Measurements from ENCODE around the gene SLX4IP. TPM values are rescaled to one million over a fixed set of nuclear protein-coding genes. Genes with fewer than 3 reads are reported as not detected.

SLX4IP gene
- polyA plus RNA-seq, 3 donors: 0.76 to 2.5 (median 1.1) TPM

DNA sequence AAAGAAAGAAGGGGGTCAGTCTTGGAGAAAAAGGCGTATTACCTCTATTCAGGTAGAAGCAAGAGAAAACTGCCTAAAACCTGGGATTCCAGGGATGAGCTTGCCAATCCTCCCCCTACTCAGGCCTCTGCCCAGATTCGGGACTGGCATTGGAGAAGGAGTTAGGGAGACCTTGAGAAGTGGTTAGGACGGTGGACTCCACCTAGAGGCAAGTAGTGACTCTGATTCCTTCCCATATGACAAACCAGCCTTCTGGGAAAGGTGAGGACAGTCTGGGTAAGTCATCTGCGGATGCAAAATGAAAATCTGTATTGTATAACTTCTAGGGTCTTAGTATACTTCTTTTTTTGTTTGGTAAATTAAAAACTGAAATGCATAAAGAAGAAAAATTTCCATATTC, 43.8 kb downstream of the SLX4IP start:
- Histone ChIP-seq H3K4me2 (replicated peaks; ENCODE audit: extremely low read depth, low read length, poor library complexity, severe bottlenecking) (no peak overlapping the region), H3K79me2 (ENCODE audit: insufficient read depth, low read length) (peaks cover 21% of the 10 kb centered on the region), H3K4me3 (replicated peaks in 1 of 3; ENCODE audit: low read depth in 2 of 3, low read length in 3 of 3) (no peak overlapping the region), H3K27ac (ENCODE audit: low read depth in 1 of 2, low read length in 2 of 2) (no peak overlapping the region), H3K4me1 (ENCODE audit: control insufficient read depth in 1 of 2, insufficient read depth in 2 of 2, low read length in 2 of 2) (peaks cover 27 to 29% of the 10 kb centered on the region in 2 donors), H4K20me1 (ENCODE audit: insufficient read depth, low read length) (no peaks in the 10 kb centered on the region), H3K9me3 (replicated peaks in 1 of 2; ENCODE audit: control insufficient read depth in 1 of 2, insufficient read depth in 1 of 2, low read length in 2 of 2) (no peaks in the 10 kb centered on the region), H3K9ac (ENCODE audit: insufficient read depth, low read length, poor library complexity, severe bottlenecking) (no peak overlapping the region), H3K36me3 (replicated peaks in 1 of 2; ENCODE audit: control insufficient read depth in 1 of 2, insufficient read depth in 2 of 2, low read length in 2 of 2) (no peaks in the 10 kb centered on the region), H3K27me3 (ENCODE audit: control insufficient read depth in 2 of 2, insufficient read depth in 2 of 2, low read length in 2 of 2) (no peaks in the 10 kb centered on the region), H2AFZ (ENCODE audit: insufficient read depth, low read depth, low read length, poor library complexity, severe bottlenecking) (no peak overlapping the region)
- H3K9me3 Mint-ChIP-seq: no peaks in the 10 kb centered on the region
- DNase-seq: no peak
- no peak overlapping the region for H3K4me3 Mint-ChIP-seq
- intact Hi-C loops (cut with micrococcal nuclease): loop anchor here (5.0 to 10.0 kb wide), 2 partner anchors 33 to 46 kb away; no protein-coding TSS in a partner anchor
- H3K36me3 Mint-ChIP-seq: peaks cover 1 to 3% of the 10 kb centered on the region in 2 donors
- TF ChIP-seq, protein P1, sequence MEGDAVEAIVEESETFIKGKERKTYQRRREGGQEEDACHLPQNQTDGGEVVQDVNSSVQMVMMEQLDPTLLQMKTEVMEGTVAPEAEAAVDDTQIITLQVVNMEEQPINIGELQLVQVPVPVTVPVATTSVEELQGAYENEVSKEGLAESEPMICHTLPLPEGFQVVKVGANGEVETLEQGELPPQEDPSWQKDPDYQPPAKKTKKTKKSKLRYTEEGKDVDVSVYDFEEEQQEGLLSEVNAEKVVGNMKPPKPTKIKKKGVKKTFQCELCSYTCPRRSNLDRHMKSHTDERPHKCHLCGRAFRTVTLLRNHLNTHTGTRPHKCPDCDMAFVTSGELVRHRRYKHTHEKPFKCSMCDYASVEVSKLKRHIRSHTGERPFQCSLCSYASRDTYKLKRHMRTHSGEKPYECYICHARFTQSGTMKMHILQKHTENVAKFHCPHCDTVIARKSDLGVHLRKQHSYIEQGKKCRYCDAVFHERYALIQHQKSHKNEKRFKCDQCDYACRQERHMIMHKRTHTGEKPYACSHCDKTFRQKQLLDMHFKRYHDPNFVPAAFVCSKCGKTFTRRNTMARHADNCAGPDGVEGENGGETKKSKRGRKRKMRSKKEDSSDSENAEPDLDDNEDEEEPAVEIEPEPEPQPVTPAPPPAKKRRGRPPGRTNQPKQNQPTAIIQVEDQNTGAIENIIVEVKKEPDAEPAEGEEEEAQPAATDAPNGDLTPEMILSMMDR (IDR thresholded peaks at IDR 0.05): no peak
- H3K4me1 Mint-ChIP-seq: peaks cover 30% of the 10 kb centered on the region
- H3K27me3 Mint-ChIP-seq (ENCODE audit: low read depth in 3 of 3): no peaks in the 10 kb centered on the region
- no peak overlapping the region for H3K27ac Mint-ChIP-seq
- WGBS (ENCODE audit: insufficient coverage): no CpG with 5 or more reads among the region's 4 CpGs

DNA sequence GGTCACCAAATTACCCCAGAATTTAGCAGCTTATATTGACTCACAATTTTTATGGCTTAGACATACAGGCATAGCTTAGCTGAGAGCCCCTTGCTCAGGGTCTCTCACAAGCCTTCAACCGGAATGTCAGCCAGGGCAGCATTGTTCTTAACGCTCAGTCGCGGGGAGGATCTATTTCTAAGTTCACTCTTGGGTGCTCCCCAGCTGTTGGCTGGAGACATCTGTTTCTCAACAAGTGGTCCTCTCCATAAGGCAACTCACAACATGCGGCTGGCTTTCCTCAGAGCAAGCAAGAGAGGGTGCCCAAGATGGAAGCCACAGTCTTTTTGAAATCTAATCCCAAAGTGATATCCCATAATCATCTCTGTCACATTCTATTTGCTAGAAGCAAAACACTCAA, 46.6 kb downstream of the SLX4IP start:
- no peaks in the 10 kb centered on the region for H3K36me3 ChIP-seq (replicated peaks in 1 of 2; ENCODE audit: control insufficient read depth in 1 of 2, insufficient read depth in 2 of 2, low read length in 2 of 2)
- 83% methylated on average over 4 of the region's 5 CpGs for WGBS (ENCODE audit: insufficient coverage)
- peaks cover 8% of the 10 kb centered on the region for H3K4me1 Mint-ChIP-seq
- no peak overlapping the region for H3K4me3 Mint-ChIP-seq
- H3K9me3 ChIP-seq (replicated peaks in 1 of 2; ENCODE audit: control insufficient read depth in 1 of 2, insufficient read depth in 1 of 2, low read length in 2 of 2): no peaks in the 10 kb centered on the region
- no peaks in the 10 kb centered on the region for H3K27me3 Mint-ChIP-seq (ENCODE audit: low read depth in 3 of 3)
- DNase-seq: no peak
- H3K4me2 ChIP-seq (replicated peaks; ENCODE audit: extremely low read depth, low read length, poor library complexity, severe bottlenecking): no peak overlapping the region
- peaks cover 0 to 1% of the 10 kb centered on the region in 2 donors for H3K36me3 Mint-ChIP-seq
- no peak overlapping the region for H3K9ac ChIP-seq (ENCODE audit: insufficient read depth, low read length, poor library complexity, severe bottlenecking)
- peaks cover 22% of the 10 kb centered on the region for H3K79me2 ChIP-seq (ENCODE audit: insufficient read depth, low read length)
- no peak overlapping the region for H2AFZ ChIP-seq (ENCODE audit: insufficient read depth, low read depth, low read length, poor library complexity, severe bottlenecking)
- no peak overlapping the region for H3K27ac ChIP-seq (ENCODE audit: low read depth in 1 of 2, low read length in 2 of 2)
- H3K4me1 ChIP-seq (ENCODE audit: control insufficient read depth in 1 of 2, insufficient read depth in 2 of 2, low read length in 2 of 2): peaks cover 0 to 1% of the 10 kb centered on the region in 2 donors
- TF ChIP-seq, protein P1 (IDR thresholded peaks at IDR 0.05): no peak
- no peaks in the 10 kb centered on the region for H3K9me3 Mint-ChIP-seq
- no peaks in the 10 kb centered on the region for H4K20me1 ChIP-seq (ENCODE audit: insufficient read depth, low read length)
- H3K27ac Mint-ChIP-seq: no peak overlapping the region
- intact Hi-C loops (cut with micrococcal nuclease): loop anchor here in 1 of 2 donors (10.0 kb wide), 1 partner anchor 193 kb away; the partner anchor contains the start of gene JAG1
- no peak overlapping the region for H3K4me3 ChIP-seq (replicated peaks in 1 of 3; ENCODE audit: low read depth in 2 of 3, low read length in 3 of 3)
- H3K27me3 ChIP-seq (ENCODE audit: control insufficient read depth in 2 of 2, insufficient read depth in 2 of 2, low read length in 2 of 2): no peaks in the 10 kb centered on the region

Measured in CD14-positive monocyte (primary cell).